ENCODE measurements around the gene RLBP1.
A peak's percentile ranks its signal among the peaks of the same experiment; 100 is the strongest.

RLBP1 gene

DNA sequence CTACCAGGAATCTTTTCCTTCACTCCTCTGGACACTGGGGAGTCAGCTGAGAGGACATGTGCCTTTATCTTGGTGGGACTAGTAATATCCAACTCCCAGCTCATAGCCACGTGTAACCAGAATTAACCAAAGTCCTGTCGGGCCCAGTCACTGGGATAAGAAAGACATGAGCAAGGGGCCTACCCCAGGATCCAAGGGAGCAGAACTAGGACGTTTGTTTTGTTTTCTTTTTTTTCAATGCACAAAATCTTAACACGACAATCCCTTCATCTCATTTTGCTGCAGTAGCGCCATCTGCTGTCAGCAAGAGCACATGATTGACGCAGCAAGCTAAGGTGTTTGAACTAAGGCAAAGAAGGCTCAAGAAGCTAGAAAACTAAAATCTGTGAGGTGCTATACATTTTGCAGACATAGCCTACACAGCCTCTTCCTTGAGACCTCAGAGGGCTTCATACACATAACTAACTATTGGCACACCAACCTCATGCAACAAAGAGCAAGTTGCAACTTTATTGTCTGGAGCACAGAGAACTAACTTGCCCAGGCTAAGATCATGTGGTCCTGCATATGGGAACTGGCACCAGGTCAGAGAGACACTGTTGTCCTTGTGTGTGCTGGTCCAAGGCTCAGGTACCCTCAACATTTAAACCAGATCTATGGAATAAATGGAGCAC lies 43.6 kb downstream of the RLBP1 start:
- DNase-seq (ENCODE audit: low read depth), result peak; percentile 75

DNA sequence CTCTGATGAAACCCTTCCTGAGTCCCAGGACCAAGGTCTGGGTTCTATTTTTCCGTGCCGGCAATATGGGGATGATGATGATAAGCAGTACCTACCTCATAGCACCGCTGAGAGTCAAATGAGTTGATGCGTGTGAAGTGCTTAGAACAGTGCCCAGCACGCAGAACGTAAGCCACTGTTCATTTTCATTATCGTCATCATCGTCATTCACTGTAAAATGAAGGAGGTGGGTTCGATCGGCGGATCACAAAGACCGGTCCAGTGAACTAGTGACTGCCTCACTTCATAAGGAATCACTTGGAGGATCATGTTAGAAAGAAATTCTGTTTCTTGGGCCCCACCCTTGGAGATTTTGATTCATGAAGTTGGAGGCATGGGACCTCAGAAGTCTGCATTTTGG lies 44.3 kb downstream of the RLBP1 start:
- no peak for DNase-seq (ENCODE audit: low read depth)

DNA sequence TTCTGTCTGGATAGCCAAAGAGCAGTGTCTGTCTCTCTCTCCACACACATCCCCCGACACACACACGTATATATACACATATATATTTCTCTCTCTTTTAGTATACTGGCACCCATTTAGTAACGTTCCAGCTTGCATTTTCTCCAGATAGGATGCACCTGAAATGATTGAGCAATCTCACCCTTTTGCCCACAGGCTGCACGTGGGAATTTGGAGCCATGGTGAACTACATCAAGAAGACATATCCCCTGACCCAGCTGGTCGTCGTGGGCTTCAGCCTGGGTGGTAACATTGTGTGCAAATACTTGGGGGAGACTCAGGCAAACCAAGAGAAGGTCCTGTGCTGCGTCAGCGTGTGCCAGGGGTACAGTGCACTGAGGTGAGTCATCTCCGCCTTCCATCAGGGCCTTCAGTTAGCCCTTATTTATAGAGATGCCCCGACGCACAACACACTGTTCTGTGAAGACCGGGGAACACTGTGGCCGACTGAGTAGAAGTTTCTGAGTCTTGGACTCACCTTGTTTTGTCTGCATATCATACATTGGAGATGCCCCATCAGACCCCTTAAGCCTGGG lies 45.7 kb downstream of the RLBP1 start:
- DNase-seq (ENCODE audit: low read depth), result no peak

DNA sequence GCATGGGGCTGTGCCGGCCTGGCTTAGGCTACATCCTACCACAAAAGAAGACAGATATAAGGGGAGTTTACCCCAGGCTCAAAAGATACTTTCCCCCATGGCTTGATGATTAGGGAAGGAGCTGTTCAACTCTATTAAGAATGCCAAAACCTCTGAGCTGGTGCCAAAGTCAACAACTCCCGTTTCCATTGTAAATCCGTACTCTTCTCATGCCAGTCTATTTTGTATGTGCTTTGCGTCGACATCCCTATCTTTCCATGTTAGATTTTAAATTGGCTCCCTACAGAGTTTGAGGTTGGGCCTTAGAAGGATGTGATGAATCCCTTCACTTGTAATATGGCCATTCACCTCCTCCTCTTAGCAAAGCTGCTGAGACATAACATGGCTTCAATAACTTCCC lies 46.9 kb downstream of the RLBP1 start:
- DNase-seq (ENCODE audit: low read depth), result no peak

DNA sequence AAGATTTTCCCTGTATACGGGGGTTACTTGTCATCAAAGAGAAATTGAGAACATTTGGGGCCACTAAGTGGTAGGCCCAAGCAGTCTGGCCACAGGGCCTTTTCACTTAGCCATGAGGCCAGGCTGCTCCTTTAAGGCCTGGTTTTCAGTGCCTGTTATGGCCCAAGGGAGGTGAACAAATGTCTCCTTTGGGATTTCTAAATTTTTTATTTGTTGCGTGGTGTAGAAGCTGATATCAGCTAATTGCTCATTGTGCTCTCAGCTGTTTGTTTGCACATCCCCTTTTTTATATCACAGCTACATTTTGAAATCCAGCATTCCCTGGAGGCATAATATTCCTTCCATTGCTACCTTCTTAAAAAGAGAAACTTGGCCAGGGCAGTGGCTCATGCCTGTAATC lies 48.5 kb downstream of the RLBP1 start:
- no peak for DNase-seq (ENCODE audit: low read depth)

DNA sequence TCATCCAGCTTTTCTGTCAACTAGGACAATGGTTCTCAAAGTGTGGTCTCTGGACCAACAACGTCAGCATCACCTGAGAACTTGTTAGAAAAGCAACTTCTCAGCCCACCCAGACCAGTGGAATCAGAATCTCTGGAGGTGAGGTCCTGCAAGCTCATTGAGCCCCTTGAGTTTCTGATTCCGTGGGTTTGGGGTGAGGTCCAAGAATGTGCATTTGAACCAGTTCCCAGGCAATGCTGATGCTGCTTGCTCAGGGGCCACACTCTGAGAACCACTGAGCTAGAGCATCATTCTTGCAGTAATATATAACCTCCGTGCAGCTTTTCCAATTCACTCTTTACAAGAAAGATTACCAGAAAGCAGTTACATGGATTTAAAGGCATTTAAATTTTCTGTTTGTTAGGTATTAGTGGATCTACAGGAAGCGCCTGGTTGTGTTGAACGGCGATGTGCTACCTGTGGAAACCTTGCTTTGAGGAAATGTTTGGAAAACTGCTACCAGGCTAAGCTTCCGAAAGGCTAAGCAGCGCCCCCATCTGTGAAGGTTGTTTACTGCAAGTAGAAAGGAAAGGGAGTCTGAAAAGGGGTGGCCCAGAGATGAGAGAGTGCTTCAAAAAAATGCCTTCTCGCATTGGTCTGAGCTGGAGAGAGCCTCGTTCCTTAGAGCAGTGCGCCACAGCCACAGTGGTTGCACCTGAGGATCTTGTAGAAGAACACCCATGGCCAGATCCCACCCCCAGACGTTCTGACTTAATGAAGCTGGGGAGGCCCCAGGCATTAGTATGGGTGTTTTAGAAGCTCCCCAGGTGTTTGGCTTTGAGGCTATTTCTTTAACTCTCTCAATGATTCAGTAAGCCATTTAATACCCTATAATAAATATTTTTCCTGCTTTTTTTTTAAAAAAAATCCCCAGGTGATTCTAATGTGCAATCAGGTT lies 50.0 kb downstream of the RLBP1 start:
- DNase-seq (ENCODE audit: low read depth), result peak; percentile 43

DNA sequence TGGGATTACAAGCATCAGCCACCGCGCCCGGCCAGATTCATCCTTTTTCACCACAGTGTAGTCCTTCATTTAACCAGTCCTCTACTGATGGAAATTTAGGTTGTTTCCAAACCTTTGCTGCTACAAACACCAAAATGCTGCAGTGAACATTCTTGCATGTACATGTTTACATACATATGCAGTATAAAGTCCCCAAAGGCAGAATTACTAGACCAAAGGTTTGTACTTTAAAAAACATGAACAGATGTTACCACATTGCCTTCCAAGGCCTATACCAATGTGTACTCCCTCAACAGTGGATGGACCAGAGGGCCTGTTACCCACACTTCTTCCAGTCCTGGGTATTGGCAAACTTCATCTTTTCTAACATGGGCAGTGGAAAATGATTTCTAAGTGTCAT lies 51.0 kb downstream of the RLBP1 start:
- DNase-seq (ENCODE audit: low read depth), result no peak

DNA sequence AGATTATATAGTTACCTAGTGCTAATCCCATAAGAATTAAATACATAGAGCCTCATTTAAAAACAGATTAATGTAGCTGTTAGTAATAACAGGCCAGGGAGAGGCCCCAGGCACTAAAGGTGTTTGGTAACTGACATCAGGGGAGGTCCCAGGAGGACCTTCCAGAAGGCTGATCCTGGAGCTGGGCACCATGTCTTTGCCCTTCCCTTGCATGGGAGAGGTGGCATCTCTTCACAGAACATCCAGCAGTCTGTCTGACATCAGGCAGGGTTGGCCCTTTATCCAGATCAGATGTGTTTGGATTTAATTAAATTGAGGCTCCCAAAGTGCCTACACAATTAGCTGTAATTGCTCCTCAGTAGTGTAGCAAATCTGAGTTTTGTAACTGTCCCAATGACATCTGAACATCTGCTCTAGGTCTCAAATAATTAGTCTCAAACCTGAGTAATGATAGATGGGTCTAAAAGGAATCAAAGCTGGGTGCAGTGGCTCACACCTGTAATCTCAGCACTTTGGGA lies 53.0 kb downstream of the RLBP1 start:
- no peak for DNase-seq (ENCODE audit: low read depth)

DNA sequence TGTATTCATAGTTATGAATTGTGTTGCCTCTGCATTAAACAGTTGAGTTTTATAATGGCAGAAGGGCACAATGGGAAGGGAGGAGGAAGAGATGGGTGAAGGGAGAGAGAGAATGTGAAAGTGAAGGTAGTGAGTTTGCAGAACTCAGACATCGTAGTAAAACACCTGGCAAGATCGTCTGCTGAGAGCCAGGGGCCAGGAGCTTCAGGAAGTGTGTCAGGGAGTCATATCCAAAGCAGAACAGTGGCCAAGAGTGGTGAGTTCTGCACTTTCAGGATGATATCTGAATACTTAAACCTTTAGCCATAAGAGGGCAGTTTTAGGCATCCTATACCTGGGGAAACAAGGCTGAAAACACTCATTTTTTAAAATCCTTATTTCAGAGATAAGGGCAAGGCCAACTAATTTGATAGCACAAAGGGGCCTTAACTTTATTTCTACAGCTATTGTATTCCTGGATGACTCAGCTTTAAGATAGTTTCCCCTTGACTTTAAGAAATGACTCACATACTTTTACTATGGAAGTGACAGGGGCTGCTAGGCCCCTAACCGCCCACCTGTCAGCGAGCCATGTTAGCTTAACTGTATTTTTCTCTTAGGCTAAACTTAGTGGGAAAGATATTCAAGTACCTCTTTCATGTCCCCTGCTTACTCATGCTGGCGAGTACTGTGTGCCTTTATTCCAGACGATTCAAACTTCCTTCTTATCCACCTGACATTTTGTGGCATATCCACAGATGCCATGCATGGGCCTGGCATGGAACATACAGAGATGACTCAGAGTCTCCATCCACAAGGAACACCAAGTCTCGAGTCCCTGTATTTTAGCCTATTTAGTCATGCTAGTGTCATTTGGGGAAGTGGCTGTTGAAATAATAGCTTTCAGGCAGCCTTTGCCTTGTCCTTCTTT lies 53.9 kb downstream of the RLBP1 start:
- DNase-seq (ENCODE audit: low read depth), result peak; percentile 52

DNA sequence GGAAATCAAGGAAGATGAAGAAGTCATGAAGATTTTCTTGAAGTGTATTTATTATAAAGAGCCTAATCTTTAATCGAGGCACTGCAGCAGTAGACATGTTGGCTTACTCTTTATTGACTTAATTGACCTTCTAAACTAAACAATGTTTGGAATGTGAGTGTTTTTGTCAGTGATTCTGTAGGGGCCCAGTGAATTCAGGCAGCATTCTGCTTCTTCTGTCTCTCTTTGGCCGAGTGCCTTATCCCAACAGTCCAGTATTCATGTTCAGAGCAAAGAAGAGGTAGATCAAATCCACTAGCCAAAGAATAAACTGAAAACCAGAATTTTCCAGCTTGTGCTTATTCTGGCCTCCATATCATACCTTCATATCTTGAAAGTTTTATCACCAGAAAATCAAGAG lies 55.7 kb downstream of the RLBP1 start:
- DNase-seq (ENCODE audit: low read depth), result peak; percentile 40

DNA sequence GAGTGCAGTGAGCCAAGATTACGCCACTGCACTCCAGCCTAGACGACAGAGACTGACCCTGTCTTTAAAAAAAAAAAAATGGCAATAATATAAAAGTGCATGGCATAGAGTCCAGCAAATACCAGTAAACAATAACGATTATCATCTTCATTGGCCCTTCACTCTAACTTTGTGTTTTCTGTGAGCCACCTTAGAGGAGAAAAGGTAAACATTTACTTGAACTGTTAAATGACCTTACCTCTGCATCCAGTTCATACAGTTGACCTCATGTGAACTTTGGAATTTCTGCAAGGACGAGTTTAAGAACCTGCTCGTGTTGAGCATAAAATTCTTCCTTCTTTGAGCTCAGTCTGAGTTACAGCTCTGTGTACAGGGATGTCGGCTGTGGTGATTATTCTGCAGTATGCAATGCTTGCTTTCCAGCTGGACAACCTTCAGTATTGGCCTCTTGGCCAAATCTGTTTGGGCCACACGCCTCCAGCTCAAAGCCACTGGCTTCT lies 56.6 kb downstream of the RLBP1 start:
- DNase-seq (ENCODE audit: low read depth), result no peak

DNA sequence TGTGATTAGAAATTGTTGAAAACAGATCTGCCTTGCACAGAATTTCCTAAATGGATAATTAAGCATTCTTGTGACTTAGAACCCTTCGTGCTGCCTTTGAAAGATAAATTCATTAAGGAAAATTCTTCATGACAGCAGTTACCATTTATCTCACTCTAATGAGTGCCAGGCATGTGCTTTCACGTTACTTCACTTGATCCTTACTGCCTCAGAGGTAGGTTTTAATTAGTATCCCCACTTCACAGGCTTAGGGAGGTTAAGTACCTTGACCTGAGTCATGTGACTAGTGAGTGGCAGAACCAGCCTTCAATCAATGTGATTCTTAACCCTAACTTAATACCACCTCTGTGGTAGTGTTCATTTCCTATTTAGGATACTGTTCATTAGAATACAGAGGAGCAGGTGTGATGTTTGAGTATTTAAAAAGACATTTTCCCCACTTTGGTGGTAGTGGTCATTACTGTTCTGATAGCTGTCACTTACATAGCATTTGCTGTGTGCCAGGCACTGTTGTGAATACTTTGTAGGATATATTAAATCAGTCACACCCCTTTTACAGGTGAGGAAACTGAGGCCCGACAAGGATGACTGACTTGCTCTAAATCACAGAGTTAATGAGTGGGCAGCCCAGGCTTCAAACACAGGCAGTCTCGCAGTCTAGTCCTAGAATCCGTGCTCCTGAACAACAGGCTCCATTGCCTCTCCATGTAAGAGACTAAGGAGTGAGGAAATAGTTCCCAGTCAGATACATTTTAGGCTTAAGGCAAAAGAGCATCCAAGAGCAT lies 57.9 kb downstream of the RLBP1 start:
- no peak for DNase-seq (ENCODE audit: low read depth)

DNA sequence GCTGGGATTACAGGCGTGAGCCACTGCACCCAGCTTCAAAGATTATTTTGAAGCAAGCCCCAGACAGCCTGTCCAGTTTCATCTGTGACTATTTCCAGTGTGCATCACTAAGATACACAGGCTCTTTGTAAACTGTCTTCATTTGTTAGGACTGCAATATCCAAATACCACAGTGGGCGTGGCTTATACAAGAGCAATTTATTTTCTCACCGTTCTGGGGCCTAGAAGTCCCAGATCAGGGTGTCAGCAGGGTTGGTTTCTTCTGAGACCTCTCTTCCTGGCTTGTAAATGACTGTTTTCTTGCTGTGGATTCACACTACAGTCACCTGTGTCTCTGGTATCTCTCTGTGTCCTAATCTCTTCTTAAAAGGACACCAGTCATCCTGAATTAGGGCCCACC lies 59.7 kb downstream of the RLBP1 start:
- DNase-seq (ENCODE audit: low read depth), result no peak

Measured in iris pigment epithelial cell (primary cell).